Motor neuron (in vitro differentiated cells): Measurements from ENCODE around the gene CD7. TPM values are rescaled to one million over a fixed set of nuclear protein-coding genes. Genes with fewer than 3 reads are reported as not detected.

Source experiments
- ATAC-seq, 8 experiments: fragments of 200-7000 bp; cut with Tn5 transposase; replicated peaks in 6 of 8; 2 replicates each; pipeline ENCODE4 v1.8.0; 2021; ENCODE audit warnings: mild to moderate bottlenecking in 8 of 8, moderate library complexity in 8 of 8
- H3K27ac ChIP-seq, 2 donors: fragments of 250-450 bp; sonication (Bioruptor Pico); 2 replicates each; pipeline ENCODE4 v1.9.0; 2021; ENCODE audit warnings: antibody characterized with exemption in 2 of 2, mild to moderate bottlenecking in 2 of 2, moderate library complexity in 1 of 2
- H3K4me1 ChIP-seq, 2 donors: fragments of 250-450 bp; sonication (Bioruptor Pico); replicated peaks in 1 of 2; 2 replicates each; pipeline ENCODE4 v1.6.1; 2021; ENCODE audit warnings: antibody characterized with exemption in 2 of 2, mild to moderate bottlenecking in 2 of 2, moderate library complexity in 1 of 2
- H3K4me3 ChIP-seq, 5 donors: fragments of 250-450 bp; sonication (Bioruptor Pico); 2 replicates each; pipeline ENCODE4 v1.9.0; 2021; ENCODE audit warnings: antibody characterized with exemption in 5 of 5, mild to moderate bottlenecking in 5 of 5, moderate library complexity in 4 of 5
- WGBS, 10 experiments: fragments of 450-650 bp; shearing (Covaris generic); methylation state at CpG; one replicate each; pipeline ENCODE4 v1.0.0; 2022; 5-methylcytosine and 5-hydroxymethylcytosine counted together
- in situ Hi-C, 9 experiments: fragments of 400-800 bp; cut with MboI; loops; one replicate each; pipeline ENCODE4 v1.15.0; 2021; ENCODE audit warnings: low sequenced_read_pairs in 9 of 9, low pct_unique_long_range_greater_than_20kb in 2 of 9; ENCODE audit not compliant: unreplicated experiment in 9 of 9
- total RNA-seq, 8 experiments: library from RNA; unstranded; fragments of 300-600 nt; gene quantifications; 2 replicates each; pipeline versions ENCODE4 v1.2.3 to v1.2.4, GENCODE V29; 2022

The CD7 gene
- total RNA-seq, 8 experiments from 2014 or later, result 0.33 to 3.8 (median 2.0) TPM; not detected in 1

DNA sequence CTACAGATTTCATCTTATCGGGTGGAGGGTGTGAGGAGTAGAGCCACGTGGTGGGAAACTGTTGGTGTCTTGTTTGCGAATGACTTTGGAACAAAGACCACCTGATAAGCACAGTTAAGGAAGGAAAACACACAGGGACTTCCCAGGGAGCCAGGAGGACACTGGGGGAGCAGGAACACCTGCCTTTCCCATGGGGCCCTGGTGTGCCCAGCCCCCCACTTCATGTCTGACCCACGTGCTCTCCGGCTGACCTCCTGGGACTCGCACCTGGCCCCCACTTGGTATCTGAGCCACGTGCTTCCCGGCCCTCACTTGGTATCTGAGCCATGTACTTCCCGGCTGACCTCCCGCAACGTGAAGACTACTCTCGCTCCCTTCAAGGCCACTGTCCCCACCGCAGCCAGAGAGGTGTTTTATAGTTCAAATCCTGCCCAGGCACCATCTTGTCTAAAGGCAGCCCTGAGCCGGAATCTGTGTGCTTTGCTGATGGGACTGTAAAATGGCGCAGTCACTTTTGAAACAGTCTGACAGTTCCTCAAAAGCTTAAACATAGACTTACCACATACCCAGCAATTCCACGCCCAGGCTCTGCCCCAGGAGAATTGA lies 38.5 kb downstream of the CD7 start:
- Histone ChIP-seq H3K4me1 (peaks cover 11 to 23% of the 10 kb centered on the region in 2 donors), H3K4me3 (no peak overlapping the region), H3K27ac (no peak overlapping the region)
- in situ Hi-C loops, result no loop called here
- WGBS, 10 experiments, result 20 to 92% (median 78%) methylated on average over 1 to 11 of the region's 16 CpGs
- no peak for ATAC-seq

GRCh38 chr17:82278308-82278707 lies 39.1 kb downstream of the CD7 start:
- WGBS, 10 experiments, result 70 to 89% (median 81%) methylated on average over 2 to 6 of the region's 9 CpGs; no CpG with 5 or more reads in 4 of the 10 experiments

DNA sequence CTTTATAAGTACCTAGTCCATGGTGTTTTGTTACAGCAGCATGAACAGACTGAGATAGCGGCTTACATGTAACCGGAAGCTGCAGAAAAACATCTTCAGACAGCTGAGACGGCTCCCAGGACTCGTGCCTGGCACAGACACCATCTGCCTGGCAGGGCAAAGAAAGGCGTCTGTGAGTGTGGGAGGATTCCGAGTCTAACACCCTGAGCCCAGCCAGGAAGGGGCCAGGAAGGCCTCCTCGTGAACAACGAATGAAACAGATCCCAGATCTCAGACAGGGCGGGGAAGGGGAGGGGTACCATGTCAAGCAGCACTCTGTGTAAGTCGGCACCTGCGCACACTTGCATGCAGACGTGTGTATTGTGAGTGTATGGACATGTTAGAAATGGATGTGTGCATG lies 39.6 kb downstream of the CD7 start:
- in situ Hi-C loops, result no loop called here
- H3K4me3 ChIP-seq, result no peak overlapping the region
- no peak for ATAC-seq
- peaks cover 12 to 15% of the 10 kb centered on the region in 2 donors for H3K4me1 ChIP-seq
- 48 to 93% (median 81%) methylated on average over 1 to 5 of the region's 12 CpGs; no CpG with 5 or more reads in 4 of the 10 experiments for WGBS, 10 experiments
- H3K27ac ChIP-seq, result no peak overlapping the region

More at GRCh38 chr17:82278308-82278707, 39.1 kb downstream of the CD7 start:
- Histone ChIP-seq H3K27ac (no peak overlapping the region), H3K4me1 (peaks cover 12 to 19% of the 10 kb centered on the region in 2 donors), H3K4me3 (no peak overlapping the region)
- in situ Hi-C loops, result no loop called here
- ATAC-seq, result no peak

DNA sequence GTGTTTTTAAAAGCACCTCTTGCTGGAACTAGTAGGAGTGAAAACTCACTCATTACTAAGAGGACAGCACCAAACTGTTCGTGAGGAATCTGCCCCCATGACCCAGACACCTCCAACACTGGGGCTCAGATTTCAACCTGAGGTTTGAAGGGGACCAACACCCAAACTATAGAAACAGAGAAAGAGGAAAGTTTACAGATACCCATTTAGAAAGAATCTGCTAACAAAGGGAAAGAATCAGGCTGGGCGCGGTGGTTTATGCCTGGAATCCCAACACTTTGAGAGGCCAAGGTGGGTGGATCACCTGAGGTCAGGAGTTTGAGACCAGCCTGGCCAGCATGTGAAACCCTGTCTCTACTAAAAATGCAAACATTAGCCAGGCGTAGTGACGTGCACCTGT lies 40.5 kb downstream of the CD7 start:
- no peak for ATAC-seq
- in situ Hi-C loops, result no loop called here
- peaks cover 17 to 18% of the 10 kb centered on the region in 2 donors for H3K4me1 ChIP-seq
- 67 to 100% (median 82%) methylated on average over 1 to 4 of the region's 5 CpGs; no CpG with 5 or more reads in 3 of the 10 experiments for WGBS, 10 experiments
- no peak overlapping the region for H3K27ac ChIP-seq
- H3K4me3 ChIP-seq, result no peak overlapping the region

GRCh38 chr17:82275326-82275725 lies 42.1 kb downstream of the CD7 start:
- peaks cover 24% of the 10 kb centered on the region in 2 donors for H3K4me1 ChIP-seq
- WGBS, 10 experiments, result 40 to 93% (median 77%) methylated on average over 1 to 6 of the region's 14 CpGs; no CpG with 5 or more reads in 5 of the 10 experiments
- no peak overlapping the region for H3K27ac ChIP-seq
- in situ Hi-C loops, result no loop called here
- ATAC-seq, result no peak
- H3K4me3 ChIP-seq, result no peak overlapping the region

- Histone ChIP-seq H3K4me1 (peaks cover 28 to 32% of the 10 kb centered on the region in 2 donors), H3K27ac (no peak overlapping the region), H3K4me3 (peak overlapping the region; percentile 81 to 100 (median 97))
- no peak for ATAC-seq
- in situ Hi-C loops, result no loop called here
- WGBS, 10 experiments, result 17 to 90% (median 62%) methylated on average over 1 to 9 of the region's 27 CpGs; no CpG with 5 or more reads in 4 of the 10 experiments
Observed at GRCh38 chr17:82274134-82275020, 43.0 kb downstream of the CD7 start.

DNA sequence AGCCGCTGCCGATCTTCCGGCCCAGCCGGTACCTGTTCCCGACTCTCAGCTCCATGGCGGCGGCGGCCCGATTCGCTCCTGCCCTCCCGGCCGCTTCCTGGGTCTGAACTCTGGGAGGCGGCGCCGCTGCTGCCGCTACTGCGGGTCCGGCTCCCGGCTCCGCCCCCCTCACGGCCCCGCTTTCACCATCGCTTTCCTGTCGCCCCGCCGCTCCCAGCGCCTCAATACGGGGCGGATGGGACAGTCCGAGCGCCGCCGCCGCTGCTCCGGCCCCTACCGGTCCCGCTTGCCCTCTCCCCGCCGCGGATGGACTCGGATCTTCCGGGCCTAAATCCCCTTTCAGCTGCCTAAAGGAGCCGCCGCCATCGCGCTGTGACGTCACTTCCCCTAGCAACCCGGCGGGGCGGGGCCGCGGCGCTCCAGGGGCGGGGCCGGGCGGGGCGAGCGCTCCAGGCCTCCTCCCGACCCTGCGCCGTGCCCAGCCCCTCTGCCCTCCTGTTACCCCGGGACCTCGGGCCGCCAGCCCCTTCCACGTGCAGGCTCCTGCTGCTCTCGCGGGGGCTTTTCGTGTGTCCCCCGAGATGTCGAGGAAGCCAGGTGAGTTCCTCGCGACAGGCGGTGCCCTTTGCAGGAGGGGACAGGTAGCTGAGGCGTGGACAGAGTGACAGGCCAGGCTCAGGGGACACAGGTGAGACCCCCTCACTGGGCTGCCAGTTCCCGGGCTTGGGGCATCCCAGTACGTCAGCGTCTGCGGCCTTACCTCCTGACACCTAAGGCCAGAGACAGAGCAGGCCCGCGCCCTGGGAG lies 43.9 kb downstream of the CD7 start, which contains the start of gene CSNK1D:
Gene CSNK1D, minus strand, starts transcription at position 374 of the 807 bp plus-strand sequence. Its CDS starts 319 bp downstream, at position 55.
- Histone ChIP-seq H3K4me3 (peak within 1 kb of the TSS; percentile 81 to 100 (median 97)), H3K4me1 (peaks cover 28 to 32% of the 10 kb centered on the region in 2 donors), H3K27ac (peak within 1 kb of the TSS; percentile 95 to 99)
- in situ Hi-C loops, result no loop called here
- WGBS, 10 experiments, result 0 to 29% methylated on average over 1 to 5 of the region's 80 CpGs; no CpG with 5 or more reads in 8 of the 10 experiments
- ATAC-seq, result peak; percentile 79 to 90 (median 85)

DNA sequence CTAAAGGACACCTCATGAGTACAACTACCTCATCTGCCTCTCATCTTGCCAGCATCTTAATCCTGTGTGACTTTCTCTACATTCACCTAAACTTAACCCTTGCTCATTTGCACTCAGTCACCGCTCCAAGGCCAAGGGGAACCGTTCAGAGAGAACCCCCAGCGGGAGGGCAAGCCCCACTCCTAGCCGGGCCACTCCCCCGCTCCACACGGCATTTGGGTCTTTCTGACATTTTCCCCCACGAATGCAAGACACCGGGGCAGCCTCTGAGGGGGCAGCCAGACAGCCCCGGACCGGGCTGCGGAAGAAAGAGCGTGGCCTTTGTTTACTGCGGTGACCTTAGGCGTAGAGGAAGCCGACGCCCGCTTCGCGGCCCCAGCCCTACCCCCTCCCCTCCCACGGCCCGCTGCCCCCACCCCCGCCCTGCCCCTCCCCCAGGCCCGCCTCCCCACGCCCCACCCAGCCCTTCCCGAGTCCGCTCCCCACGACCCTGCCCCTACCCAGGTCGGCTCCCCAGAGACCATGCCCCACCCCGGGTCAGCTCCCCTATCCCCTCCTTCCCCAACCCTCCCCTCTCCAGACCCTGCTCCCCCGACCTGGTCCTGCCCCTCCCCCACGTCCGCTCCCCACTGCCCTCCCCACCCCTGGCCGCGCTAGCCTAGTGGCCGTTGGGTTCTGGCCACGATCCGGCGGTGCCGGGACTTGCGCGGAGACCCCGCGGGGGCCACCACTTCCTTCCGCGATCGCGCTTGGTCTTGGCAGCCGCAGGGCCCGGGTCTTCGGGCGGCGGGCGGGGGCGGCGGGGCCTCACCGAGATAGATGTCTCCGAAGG lies 44.7 kb downstream of the CD7 start:
- ATAC-seq, result peak; percentile 16 to 46 (median 36)
- in situ Hi-C loops, result no loop called here
- Histone ChIP-seq H3K27ac (peak overlapping the region; percentile 95 to 99), H3K4me3 (peak overlapping the region; percentile 81 to 100 (median 97)), H3K4me1 (peaks cover 28 to 34% of the 10 kb centered on the region in 2 donors)
- WGBS, 10 experiments, result 0 to 13% (median 4%) methylated on average over 1 to 14 of the region's 57 CpGs; no CpG with 5 or more reads in 6 of the 10 experiments

DNA sequence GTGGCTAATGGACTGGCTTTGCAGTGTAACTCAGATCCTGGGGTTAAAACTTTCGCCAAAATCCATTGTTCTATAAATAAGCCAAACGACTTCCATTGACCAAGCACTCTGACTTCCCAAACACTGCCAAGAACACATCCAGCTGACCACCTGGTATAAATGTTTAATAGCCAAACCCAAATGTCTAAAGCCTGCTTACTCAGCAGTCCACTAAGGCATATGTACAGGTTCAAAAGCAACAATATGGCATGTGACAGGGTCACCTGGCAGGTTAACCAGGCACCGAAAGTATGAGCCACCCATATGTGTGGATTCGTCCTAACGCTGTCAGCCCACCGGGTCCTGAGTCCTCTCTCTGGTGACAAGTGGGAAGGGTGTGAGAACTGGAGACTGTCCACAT lies 46.0 kb downstream of the CD7 start:
- no peak overlapping the region for H3K27ac ChIP-seq
- H3K4me1 ChIP-seq, result peaks cover 28 to 36% of the 10 kb centered on the region in 2 donors
- H3K4me3 ChIP-seq, result peak overlapping the region in 1 of 5 donors; percentile 97
- 90 to 100% (median 96%) methylated on average over 1 to 5 of the region's 6 CpGs; no CpG with 5 or more reads in 3 of the 10 experiments for WGBS, 10 experiments
- no peak for ATAC-seq
- in situ Hi-C loops, result no loop called here

DNA sequence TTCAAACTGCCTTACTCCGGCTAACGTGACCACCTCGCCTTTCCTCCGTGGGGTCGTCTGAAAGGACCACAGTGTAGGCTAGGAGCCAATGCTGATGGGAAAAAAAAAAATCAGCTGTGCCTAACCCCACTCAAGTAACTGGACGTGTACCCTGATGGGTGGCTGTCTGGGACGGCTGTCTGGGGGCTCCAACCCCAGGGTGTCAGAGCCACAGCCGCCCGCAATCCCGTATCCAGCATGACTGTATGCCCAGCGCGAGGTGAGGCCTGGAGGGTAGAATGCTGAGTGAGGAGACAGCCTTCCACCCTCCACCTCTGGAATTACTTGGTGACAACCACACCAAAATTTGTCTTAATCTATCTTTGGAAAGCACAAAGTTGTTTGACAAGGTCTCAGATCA lies 46.8 kb downstream of the CD7 start:
- H3K27ac ChIP-seq, result no peak overlapping the region
- in situ Hi-C loops, result no loop called here
- ATAC-seq, result no peak
- H3K4me1 ChIP-seq, result peaks cover 28 to 36% of the 10 kb centered on the region in 2 donors
- 80 to 100% (median 99%) methylated on average over 2 to 6 of the region's 12 CpGs; no CpG with 5 or more reads in 6 of the 10 experiments for WGBS, 10 experiments
- no peak overlapping the region for H3K4me3 ChIP-seq

DNA sequence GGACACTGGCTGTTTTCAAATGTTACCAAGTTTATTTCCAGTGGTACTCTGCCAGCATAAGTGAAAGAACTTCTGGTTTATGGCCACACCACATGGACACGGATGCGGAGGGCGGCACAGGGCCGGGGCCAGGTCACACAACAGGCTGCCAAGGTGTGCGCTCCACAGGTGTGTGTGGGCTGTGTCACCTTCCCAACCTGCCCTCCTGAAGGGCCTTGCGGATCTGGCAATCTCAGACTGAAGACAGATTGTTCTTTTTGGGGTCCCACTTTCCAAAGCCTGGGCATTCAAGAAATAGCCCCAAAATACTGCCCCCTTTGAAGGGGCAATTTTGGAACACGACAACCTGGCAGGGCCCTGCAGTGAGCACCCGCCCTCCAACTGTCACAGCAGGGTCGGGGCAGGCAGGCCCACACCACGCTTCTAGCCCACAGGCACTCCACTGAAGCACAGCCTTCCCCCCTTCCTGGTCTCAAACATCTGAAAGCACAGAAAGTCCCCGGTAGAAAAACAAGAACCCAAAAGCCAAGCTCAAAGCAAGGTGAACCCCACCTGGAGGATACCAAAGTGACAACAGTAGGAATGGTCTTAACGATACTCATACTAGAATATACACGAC lies 47.4 kb downstream of the CD7 start:
- Histone ChIP-seq H3K4me1 (peaks cover 28 to 36% of the 10 kb centered on the region in 2 donors), H3K27ac (no peak overlapping the region), H3K4me3 (no peak overlapping the region)
- WGBS, 10 experiments, result 47 to 95% (median 66%) methylated on average over 2 to 9 of the region's 13 CpGs; no CpG with 5 or more reads in 4 of the 10 experiments
- in situ Hi-C loops, result no loop called here
- no peak for ATAC-seq
